Gastroesophageal sphincter (tissue), 3 donors: ENCODE measurements around the gene ANP32B.
"Not testable (repeated sequence)": the region's sequence is repeated elsewhere in the genome, so short reads cannot be mapped to it uniquely, and the experiment has no call there.

Source experiments
- CTCF ChIP-seq, 4 experiments: fragments of 200-600 bp in 2 of 4; fragments of 450-650 bp in 2 of 4; sonication (generic) in 1 of 4; IDR thresholded peaks; one replicate each; pipeline ENCODE4 v1.5.1; 2017 to 2019; ENCODE audit warnings: antibody characterized with exemption in 4 of 4, mild to moderate bottlenecking in 2 of 4, moderate library complexity in 2 of 4
- POLR2AphosphoS5 ChIP-seq: sonication (generic); formaldehyde crosslinking; IDR thresholded peaks from one replicate; pipeline ENCODE4 v1.6.1; 2017; ENCODE audit warnings: antibody characterized with exemption

- not testable (repeated sequence) for TF ChIP-seq POLR2AphosphoS5; CTCF (IDR thresholded peaks at IDR 0.05)
Measured at GRCh38 chr9:97960678-97961328, 22.3 kb upstream of the ANP32B start.
